PC-9 (cell line): ENCODE measurements around the gene DNAJC21. TPM values are rescaled to one million over a fixed set of nuclear protein-coding genes. Genes with fewer than 3 reads are reported as not detected.

Source experiments
- BruUV-seq: library from RNA; stranded (reverse); fragments of 400-500 nt; replicated peaks from 2 replicates; lab custom pipeline; 2021; lab: Mats Ljungman, UMichigan
- CTCF ChIA-PET: fragments of 300-600 bp; sonication (Branson Sonifier 250); formaldehyde crosslinking; loops from one replicate; lab custom pipeline; 2022; ENCODE audit warnings: antibody characterized with exemption; lab: Charles Lee
- POLR2A ChIA-PET: fragments of 300-600 bp; sonication (Branson Sonifier 250); formaldehyde crosslinking; loops from one replicate; lab custom pipeline; 2022; ENCODE audit warnings: antibody characterized with exemption; ENCODE audit not compliant: unreplicated experiment; lab: Charles Lee
- DNase-seq, 2 experiments: peaks; one replicate each; pipeline versions ENCODE4 v3.0.0 to v3.0.0-alpha.2; 2015 to 2022; ENCODE audit warnings: mixed read lengths in 1 of 2
- H2AFZ ChIP-seq: fragments of 200-600 bp; sonication (generic); 2 replicates; pipeline ENCODE4 v1.8.1; 2017; ENCODE audit warnings: antibody characterized with exemption
- H3F3A ChIP-seq: fragments of 200-600 bp; sonication (generic); 2 replicates; pipeline ENCODE4 v1.8.1; 2017; ENCODE audit warnings: antibody characterized with exemption, mild to moderate bottlenecking, low read depth; ENCODE audit not compliant: insufficient read depth
- H3K27ac ChIP-seq: fragments of 200-600 bp; sonication (generic); 2 replicates; pipeline ENCODE4 v1.6.1; 2016; ENCODE audit warnings: mixed run types
- H3K27me3 ChIP-seq: fragments of 200-600 bp; sonication (generic); 2 replicates; pipeline ENCODE4 v1.6.1; 2016; ENCODE audit warnings: low read depth, mixed run types; ENCODE audit not compliant: insufficient read depth
- H3K36me3 ChIP-seq: fragments of 200-600 bp; sonication (generic); 2 replicates; pipeline ENCODE4 v1.6.1; 2016; ENCODE audit warnings: low read depth, mixed run types
- H3K4me1 ChIP-seq: fragments of 200-600 bp; sonication (generic); replicated peaks from 2 replicates; pipeline ENCODE4 v1.6.1; 2016; ENCODE audit warnings: mixed run types; ENCODE audit not compliant: insufficient read depth
- H3K4me2 ChIP-seq: fragments of 200-600 bp; sonication (generic); 2 replicates; pipeline ENCODE4 v1.6.1; 2017; ENCODE audit warnings: mixed run types
- H3K4me3 ChIP-seq: fragments of 200-600 bp; sonication (generic); 2 replicates; pipeline ENCODE4 v1.6.1; 2016; ENCODE audit warnings: mixed run types
- H3K79me2 ChIP-seq: fragments of 200-600 bp; sonication (generic); 2 replicates; pipeline ENCODE4 v1.6.1; 2017; ENCODE audit warnings: low read depth, mixed run types
- H3K9me2 ChIP-seq: fragments of 200-600 bp; sonication (generic); 2 replicates; pipeline ENCODE4 v1.8.1; 2017; ENCODE audit warnings: mild to moderate bottlenecking; ENCODE audit not compliant: insufficient read depth
- H3K9me3 ChIP-seq: fragments of 200-600 bp; sonication (generic); 2 replicates; pipeline ENCODE4 v1.8.1; 2016; ENCODE audit warnings: low read depth; ENCODE audit not compliant: insufficient read depth
- H4K20me1 ChIP-seq: fragments of 200-600 bp; sonication (generic); 2 replicates; pipeline ENCODE4 v1.8.1; 2017; ENCODE audit not compliant: insufficient read depth
- CTCF ChIP-seq: fragments of 200-600 bp; sonication (generic); conservative IDR thresholded peaks from 2 replicates; pipeline ENCODE4 v1.6.1; 2017; ENCODE audit warnings: mixed run types, antibody characterized with exemption, mild to moderate bottlenecking, moderate library complexity
- EZH2 ChIP-seq: fragments of 200-600 bp; sonication (generic); IDR thresholded peaks from 2 replicates; pipeline ENCODE4 v1.8.0; 2017; ENCODE audit warnings: antibody characterized with exemption, low read depth
- intact Hi-C: fragments of 100-400 bp; cut with micrococcal nuclease; formaldehyde crosslinking; loops from one replicate; pipeline ENCODE4 v1.10.0; 2022; ENCODE audit not compliant: unreplicated experiment
- total RNA-seq: library from RNA; stranded (reverse); gene quantifications from 2 replicates; pipeline ENCODE4 v1.2.3, GENCODE V29; 2021

DNAJC21 gene
- total RNA-seq, 1 experiment from 2014 or later, result 128 TPM

GRCh38 chr5:34957321-34957720 lies 28.0 kb downstream of the DNAJC21 start:
- H3K9me2 ChIP-seq, result no peaks in the 10 kb centered on the region
- no peak overlapping the region for H3K4me2 ChIP-seq
- peaks cover 7% of the 10 kb centered on the region; the same call in 1 of the 2 replicates for H3K36me3 ChIP-seq
- peaks cover 12% of the 10 kb centered on the region; the same call in 1 of the 2 replicates for H4K20me1 ChIP-seq
- BruUV-seq, result no TSS peak
- no peak for DNase-seq
- intact Hi-C loops, result no loop called here
- no peaks in the 10 kb centered on the region for H3K27me3 ChIP-seq
- H3K4me3 ChIP-seq, result no peak overlapping the region
- no peak overlapping the region for H2AFZ ChIP-seq
- TF ChIP-seq EZH2 (no peak), CTCF (no peak)
- H3K79me2 ChIP-seq, result no peaks in the 10 kb centered on the region
- no peak overlapping the region for H3K27ac ChIP-seq
- no peaks in the 10 kb centered on the region for H3K9me3 ChIP-seq
- H3F3A ChIP-seq, result peaks cover 11% of the 10 kb centered on the region
- H3K4me1 ChIP-seq, result peaks cover 15% of the 10 kb centered on the region
- ChIA-PET CTCF (no interaction called here), POLR2A (interaction anchor here (1.9 kb wide), 1 partner anchor 27 kb away, joined by 11 read pairs; the partner anchor contains the start of gene DNAJC21)

GRCh38 chr5:34957857-34958690 lies 28.7 kb downstream of the DNAJC21 start:
- Histone ChIP-seq H3K4me2 (no peak overlapping the region), H3K79me2 (no peaks in the 10 kb centered on the region), H3F3A (peaks cover 11% of the 10 kb centered on the region), H4K20me1 (peaks cover 12% of the 10 kb centered on the region; the same call in 1 of the 2 replicates), H3K9me2 (no peaks in the 10 kb centered on the region), H3K4me3 (no peak overlapping the region), H3K36me3 (peaks cover 6% of the 10 kb centered on the region; the same call in 1 of the 2 replicates), H3K4me1 (peaks cover 15% of the 10 kb centered on the region), H3K27ac (no peak overlapping the region), H3K9me3 (no peaks in the 10 kb centered on the region), H2AFZ (no peak overlapping the region), H3K27me3 (no peaks in the 10 kb centered on the region)
- POLR2A ChIA-PET, result interaction anchor here (0.7 to 1.9 kb wide), 2 partner anchors 28 to 132 kb away, joined by 3 to 11 read pairs; partner anchors contain the start of gene DNAJC21
- TF ChIP-seq EZH2 (no peak), CTCF (peak; percentile 67; the same call in 1 of the 2 replicates)
- CTCF ChIA-PET, result interaction anchor here (0.6 kb wide), 1 partner anchor 41 kb away, joined by 3 read pairs; no protein-coding TSS in a partner anchor
- BruUV-seq, result no TSS peak
- no peak for DNase-seq
- intact Hi-C loops, result no loop called here

DNA sequence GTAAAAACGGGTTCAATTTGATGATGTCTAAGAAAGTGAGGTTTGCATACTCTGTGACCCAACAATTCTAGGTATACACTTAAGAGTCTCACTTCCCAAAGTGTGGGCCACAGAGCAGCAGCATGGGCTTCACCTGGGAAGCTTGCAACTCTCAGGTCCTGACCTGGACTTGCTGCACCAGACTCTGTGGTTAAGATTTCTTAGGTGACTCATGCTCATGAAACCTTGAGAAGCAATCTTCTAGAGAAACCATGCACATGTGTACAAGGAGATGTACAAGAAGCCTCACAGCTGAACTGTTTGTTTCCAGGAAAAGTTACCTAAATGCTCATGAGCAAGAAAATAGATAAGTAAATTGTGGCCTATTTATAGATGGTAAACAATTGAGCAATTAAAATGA lies 30.0 kb downstream of the DNAJC21 start:
- Histone ChIP-seq H3K36me3 (peaks cover 3% of the 10 kb centered on the region; the same call in 1 of the 2 replicates), H3K27ac (no peak overlapping the region), H3K4me2 (no peak overlapping the region), H2AFZ (no peak overlapping the region), H3K9me2 (no peaks in the 10 kb centered on the region; the same call in 1 of the 2 replicates), H3K27me3 (no peaks in the 10 kb centered on the region), H3K9me3 (no peaks in the 10 kb centered on the region), H3F3A (peaks cover 11% of the 10 kb centered on the region), H3K4me1 (peaks cover 15% of the 10 kb centered on the region), H3K4me3 (no peak overlapping the region), H4K20me1 (peaks cover 12% of the 10 kb centered on the region; the same call in 1 of the 2 replicates), H3K79me2 (no peaks in the 10 kb centered on the region)
- intact Hi-C loops, result no loop called here
- ChIA-PET CTCF (interaction anchor here (0.9 kb wide), 1 partner anchor 50 kb away, joined by 4 read pairs; no protein-coding TSS in a partner anchor), POLR2A (no interaction called here)
- DNase-seq, result peak; percentile 55 to 86
- TF ChIP-seq CTCF, result no peak
- TF ChIP-seq EZH2, result no peak
- BruUV-seq, result no TSS peak
